ENCODE measurements around the gene ACTRT2.

Gene ACTRT2

DNA sequence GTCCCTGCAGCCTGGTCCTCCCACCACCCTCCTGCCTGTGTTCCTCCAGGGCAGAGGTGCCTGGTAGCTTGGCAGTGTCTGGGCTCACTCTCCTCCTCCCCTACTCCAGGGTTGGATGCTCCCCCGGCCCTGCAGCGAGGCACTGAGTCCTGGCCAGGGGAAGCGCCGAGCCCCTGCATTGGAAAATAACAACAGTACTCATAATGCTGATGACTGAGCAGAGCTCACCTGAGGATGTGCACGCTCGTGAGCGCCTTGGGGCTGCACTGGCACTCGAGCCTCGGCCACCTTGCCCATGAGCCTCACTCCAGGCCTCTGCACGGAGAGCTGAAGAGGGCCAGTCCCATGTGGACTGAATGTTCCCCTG lies 6.0 kb upstream of the ACTRT2 start:
- TF ChIP-seq, protein P1, sequence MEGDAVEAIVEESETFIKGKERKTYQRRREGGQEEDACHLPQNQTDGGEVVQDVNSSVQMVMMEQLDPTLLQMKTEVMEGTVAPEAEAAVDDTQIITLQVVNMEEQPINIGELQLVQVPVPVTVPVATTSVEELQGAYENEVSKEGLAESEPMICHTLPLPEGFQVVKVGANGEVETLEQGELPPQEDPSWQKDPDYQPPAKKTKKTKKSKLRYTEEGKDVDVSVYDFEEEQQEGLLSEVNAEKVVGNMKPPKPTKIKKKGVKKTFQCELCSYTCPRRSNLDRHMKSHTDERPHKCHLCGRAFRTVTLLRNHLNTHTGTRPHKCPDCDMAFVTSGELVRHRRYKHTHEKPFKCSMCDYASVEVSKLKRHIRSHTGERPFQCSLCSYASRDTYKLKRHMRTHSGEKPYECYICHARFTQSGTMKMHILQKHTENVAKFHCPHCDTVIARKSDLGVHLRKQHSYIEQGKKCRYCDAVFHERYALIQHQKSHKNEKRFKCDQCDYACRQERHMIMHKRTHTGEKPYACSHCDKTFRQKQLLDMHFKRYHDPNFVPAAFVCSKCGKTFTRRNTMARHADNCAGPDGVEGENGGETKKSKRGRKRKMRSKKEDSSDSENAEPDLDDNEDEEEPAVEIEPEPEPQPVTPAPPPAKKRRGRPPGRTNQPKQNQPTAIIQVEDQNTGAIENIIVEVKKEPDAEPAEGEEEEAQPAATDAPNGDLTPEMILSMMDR (conservative IDR thresholded peaks at IDR 0.05; ENCODE audit: low read depth, low read length) = no peak
- no peak overlapping the region for H3K4me3 ChIP-seq (ENCODE audit: low read length)
- DNase-seq (ENCODE audit: low read depth) = no peak

DNA sequence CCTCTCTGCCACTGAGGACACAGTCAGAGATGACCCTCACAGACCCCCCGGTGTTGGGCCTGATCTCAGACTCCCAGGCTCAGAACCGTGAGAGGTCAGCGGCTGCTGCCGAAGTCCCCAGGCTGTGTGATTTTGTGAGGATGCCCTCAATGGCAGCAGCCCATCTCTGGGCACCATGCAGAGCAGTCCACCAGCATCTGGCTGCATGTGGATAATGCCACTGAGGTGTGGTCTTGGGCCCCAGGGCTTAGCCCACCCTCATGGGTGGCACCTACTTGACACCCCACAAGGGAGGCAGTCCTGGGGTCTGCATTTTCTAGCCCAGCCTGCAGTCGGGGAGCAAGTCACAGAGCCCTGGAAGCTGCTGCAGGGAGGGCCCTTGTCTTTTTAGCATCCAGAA lies 5.5 kb upstream of the ACTRT2 start:
- no peak overlapping the region for H3K4me3 ChIP-seq (ENCODE audit: low read length)
- TF ChIP-seq, protein P1 (conservative IDR thresholded peaks at IDR 0.05; ENCODE audit: low read depth, low read length) = no peak
- DNase-seq (ENCODE audit: low read depth) = no peak

DNA sequence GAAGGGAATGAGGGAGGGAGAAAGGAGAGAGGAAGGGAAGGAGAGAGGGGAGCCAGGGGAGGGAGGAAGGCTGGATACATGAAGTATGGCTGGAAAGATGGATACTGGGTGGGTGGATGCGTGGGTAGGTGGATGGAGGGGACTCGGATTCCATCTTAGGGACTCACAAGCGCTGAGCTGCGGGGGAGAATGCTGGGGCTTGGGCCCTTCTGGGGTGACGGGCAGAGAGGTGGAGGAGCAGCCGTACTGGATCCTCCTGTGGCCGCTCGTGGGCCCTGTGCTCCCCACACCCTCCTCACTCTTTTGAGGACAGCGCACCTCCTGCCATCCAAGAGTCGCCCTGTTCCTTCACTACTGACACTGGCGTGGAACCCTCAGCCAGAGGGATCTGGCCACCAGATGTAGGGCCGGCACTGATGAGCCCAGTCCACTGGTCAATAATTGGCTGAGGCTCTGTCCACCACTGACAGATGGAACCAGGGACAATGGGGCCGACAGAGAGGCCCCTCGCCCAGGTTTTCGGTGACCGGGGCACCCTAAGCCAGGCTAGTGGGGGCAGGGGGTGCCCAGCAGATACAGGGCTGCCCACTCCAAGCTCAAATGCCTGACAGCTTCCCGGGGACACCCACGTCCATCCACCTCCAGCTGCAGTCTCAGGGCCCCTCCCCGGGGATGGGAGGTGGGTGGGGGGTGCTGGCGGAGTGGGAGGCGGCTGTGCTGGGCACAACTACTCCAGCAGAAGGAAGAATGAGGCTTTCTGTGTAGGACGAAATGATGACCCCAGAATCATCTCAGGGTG lies 4.4 kb upstream of the ACTRT2 start:
- TF ChIP-seq, protein P1 (conservative IDR thresholded peaks at IDR 0.05; ENCODE audit: low read depth, low read length) = no peak
- H3K4me3 ChIP-seq (ENCODE audit: low read length) = no peak overlapping the region
- DNase-seq (ENCODE audit: low read depth) = no peak

DNA sequence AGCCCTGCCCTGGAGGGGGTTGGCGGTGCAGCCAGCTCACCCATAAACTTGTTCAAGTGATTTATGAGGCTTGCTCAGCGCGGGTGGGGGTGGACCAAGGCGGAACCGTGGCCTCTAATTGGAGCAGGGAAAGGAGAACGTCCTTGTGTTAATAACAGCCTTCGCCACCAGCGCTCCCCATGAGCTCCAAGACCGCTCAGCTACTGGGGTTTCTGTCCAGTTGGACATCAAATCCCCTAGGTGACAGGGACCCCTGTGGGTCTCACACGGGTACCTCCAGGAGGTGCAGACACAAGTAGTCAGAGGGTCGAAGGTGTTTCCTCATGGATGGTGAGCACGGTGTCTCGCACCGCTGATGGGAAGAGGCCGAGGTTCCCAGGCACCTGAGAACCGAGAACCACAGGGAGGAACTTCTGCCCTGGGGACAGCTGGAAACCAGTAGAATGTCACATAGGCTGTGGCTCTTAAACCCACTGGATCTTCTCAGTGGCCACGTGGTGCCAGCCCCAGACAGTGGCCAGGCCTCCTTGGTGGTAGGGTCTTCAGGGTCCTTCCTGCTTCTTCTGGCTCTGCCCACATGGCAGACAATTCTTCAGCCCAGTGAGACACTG lies 3.7 kb upstream of the ACTRT2 start:
- TF ChIP-seq, protein P1 (conservative IDR thresholded peaks at IDR 0.05; ENCODE audit: low read depth, low read length) = no peak
- H3K4me3 ChIP-seq (ENCODE audit: low read length) = no peak overlapping the region
- no peak for DNase-seq (ENCODE audit: low read depth)

DNA sequence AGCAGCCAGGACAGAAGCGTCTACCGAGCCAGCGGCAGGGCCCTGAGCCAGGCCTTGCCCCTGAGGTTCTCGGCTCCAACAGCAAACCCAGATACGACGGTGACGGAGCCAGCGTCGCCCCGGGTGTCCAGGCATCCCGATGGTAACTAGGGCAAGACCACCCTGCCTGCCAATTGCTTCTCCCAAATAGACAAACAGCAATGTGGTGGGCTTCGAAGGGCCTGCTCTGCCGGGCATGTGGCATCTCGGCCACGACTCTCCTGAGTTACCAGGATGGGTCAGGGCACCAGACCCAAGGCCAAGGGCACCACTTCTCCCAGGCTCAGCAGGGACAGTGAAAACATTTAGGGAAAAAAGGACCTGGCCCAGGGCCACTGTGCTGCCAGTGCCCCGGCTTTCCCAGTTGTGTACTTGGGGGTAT lies 3.2 kb upstream of the ACTRT2 start:
- DNase-seq (ENCODE audit: low read depth) = no peak
- TF ChIP-seq, protein P1 (conservative IDR thresholded peaks at IDR 0.05; ENCODE audit: low read depth, low read length) = no peak
- no peak overlapping the region for H3K4me3 ChIP-seq (ENCODE audit: low read length)

DNA sequence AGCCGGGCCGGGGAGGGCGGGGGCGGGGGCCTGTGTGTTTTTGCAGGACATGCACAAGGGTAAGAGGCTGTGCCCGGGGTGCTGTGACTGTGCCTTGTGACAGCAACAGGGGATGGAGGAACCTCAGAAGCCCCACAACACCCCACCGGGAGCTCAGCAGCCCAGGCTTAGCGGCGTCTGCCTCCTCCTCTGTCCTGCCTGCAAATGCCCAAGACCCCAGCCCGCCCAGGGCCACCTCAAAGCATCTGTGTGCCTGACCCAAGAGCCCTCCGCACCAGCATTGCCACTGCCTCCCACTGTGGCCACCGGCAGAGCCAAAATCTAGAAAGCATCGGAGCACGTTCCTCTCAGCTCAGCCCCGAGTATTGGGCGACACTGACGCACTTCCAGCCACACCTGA lies 2.7 kb upstream of the ACTRT2 start:
- no peak for DNase-seq (ENCODE audit: low read depth)
- H3K4me3 ChIP-seq (ENCODE audit: low read length) = no peak overlapping the region
- TF ChIP-seq, protein P1 (conservative IDR thresholded peaks at IDR 0.05; ENCODE audit: low read depth, low read length) = no peak

DNA sequence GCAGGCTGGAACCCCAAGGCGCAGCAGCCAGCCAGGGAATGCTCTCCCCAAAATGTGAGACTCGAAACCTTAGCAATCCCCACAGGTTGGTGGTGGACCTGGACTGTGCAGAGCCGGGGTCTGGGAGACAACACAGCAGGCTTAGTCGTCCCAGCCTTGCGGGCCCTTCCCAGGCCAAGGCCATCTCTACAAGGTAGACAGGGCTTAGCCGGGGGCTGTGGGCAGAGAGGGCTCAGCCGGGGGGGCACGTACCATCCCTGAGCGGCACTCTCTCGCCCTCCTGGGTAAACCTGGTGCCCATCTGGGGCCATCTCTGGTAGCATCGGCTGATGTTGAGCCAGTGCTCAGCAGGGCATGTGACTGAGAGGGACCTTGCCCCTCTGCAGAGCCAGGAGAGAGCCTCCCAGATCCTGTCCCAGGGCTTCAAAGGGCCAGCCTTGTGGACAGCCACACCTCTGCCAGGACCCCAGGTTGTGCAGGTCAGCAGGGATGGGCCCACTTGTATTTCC lies 2.2 kb upstream of the ACTRT2 start:
- TF ChIP-seq, protein P1 (conservative IDR thresholded peaks at IDR 0.05; ENCODE audit: low read depth, low read length) = no peak
- H3K4me3 ChIP-seq (ENCODE audit: low read length) = no peak overlapping the region
- DNase-seq (ENCODE audit: low read depth) = no peak

All from retinal pigment epithelial cell (primary cell).